Tibial nerve (tissue), 4 donors: ENCODE results near the gene GDF7. TPM values are rescaled to one million over a fixed set of nuclear protein-coding genes. Genes with fewer than 3 reads are reported as not detected.

Experiments
- DNase-seq, 2 donors: peaks; one replicate each; pipeline ENCODE4 v3.0.0-alpha.2; 2019; ENCODE audit warnings: low spot score in 2 of 2
- H3K27ac ChIP-seq, 4 donors: fragments of 200-600 bp; sonication (generic) in 3 of 4; one replicate each; pipeline ENCODE4 v1.5.1; 2017 to 2019; ENCODE audit warnings: mild to moderate bottlenecking in 1 of 4
- H3K27me3 ChIP-seq, 2 donors: fragments of 200-600 bp; sonication (generic) in 1 of 2; one replicate each; pipeline versions ENCODE4 v1.5.1 to v1.6.0; 2017 to 2019
- H3K36me3 ChIP-seq, 3 donors: fragments of 200-600 bp; sonication (generic); one replicate each; pipeline ENCODE4 v1.5.1; 2018 to 2019
- H3K4me1 ChIP-seq, 4 donors: fragments of 200-600 bp; sonication (generic) in 3 of 4; one replicate each; pipeline ENCODE4 v1.5.1; 2017 to 2019
- H3K4me3 ChIP-seq, 4 donors: fragments of 200-600 bp; sonication (generic) in 3 of 4; one replicate each; pipeline ENCODE4 v1.5.1; 2017 to 2019; ENCODE audit warnings: mild to moderate bottlenecking in 1 of 4, moderate library complexity in 1 of 4
- H3K9me3 ChIP-seq, 4 donors: fragments of 200-600 bp; sonication (generic) in 3 of 4; one replicate each; pipeline ENCODE4 v1.5.1; 2017 to 2019
- CTCF ChIP-seq, 5 experiments: fragments of 200-600 bp in 3 of 5; fragments of 450-650 bp in 2 of 5; sonication (generic) in 3 of 5; IDR thresholded peaks; one replicate each; pipeline ENCODE4 v1.5.1; 2016 to 2019; ENCODE audit warnings: antibody characterized with exemption in 5 of 5, mild to moderate bottlenecking in 3 of 5, moderate library complexity in 2 of 5
- EP300 ChIP-seq, 2 donors: sonication (generic); formaldehyde crosslinking; IDR thresholded peaks; one replicate each; pipeline ENCODE4 v1.6.1; 2017; ENCODE audit warnings: antibody characterized with exemption in 2 of 2, mild to moderate bottlenecking in 1 of 2
- POLR2A ChIP-seq, 2 donors: fragments of 450-650 bp; IDR thresholded peaks; one replicate each; pipeline ENCODE4 v1.6.1; 2017; ENCODE audit warnings: antibody characterized with exemption in 2 of 2, mild to moderate bottlenecking in 2 of 2, moderate library complexity in 2 of 2
- WGBS, 2 donors: methylation state at CpG; one replicate each; pipeline ENCODE4 v1.1.5; 2018; 5-methylcytosine and 5-hydroxymethylcytosine counted together
- total RNA-seq, 4 donors: library from RNA; depleted of rRNA; stranded (reverse); fragments of >200 nt; gene quantifications; one replicate each; pipeline ENCODE4 v1.1.0, GENCODE V29; 2016

The GDF7 gene
- total RNA-seq, 4 donors from 2014 or later: 6.3 to 20.0 (median 16.6) TPM

- Histone ChIP-seq H3K36me3 (peaks cover 0 to 40% (median 0%) of the 10 kb centered on the region in 3 donors), H3K27me3 (peaks cover 0 to 11% of the 10 kb centered on the region in 2 donors), H3K27ac (no peak overlapping the region), H3K4me1 (peaks cover 0 to 10% (median 2%) of the 10 kb centered on the region in 4 donors), H3K9me3 (no peaks in the 10 kb centered on the region), H3K4me3 (no peak overlapping the region)
- no peak for TF ChIP-seq CTCF (IDR thresholded peaks at IDR 0.05)
- no peak for TF ChIP-seq EP300 (IDR thresholded peaks at IDR 0.05)
- no peak for TF ChIP-seq POLR2A (IDR thresholded peaks at IDR 0.05)
- DNase-seq: no peak
- 91 to 92% methylated on average over 2 of the region's 2 CpGs for WGBS, 2 donors
These were observed 11.8 kb downstream of the GDF7 start for GRCh38 chr2:20678780-20679179.

GRCh38 chr2:20680744-20681375 is 13.9 kb downstream of the GDF7 start:
- Histone ChIP-seq H3K36me3 (peaks cover 0 to 55% (median 0%) of the 10 kb centered on the region in 3 donors), H3K9me3 (no peaks in the 10 kb centered on the region), H3K4me3 (no peak overlapping the region), H3K4me1 (no peaks in the 10 kb centered on the region), H3K27ac (no peak overlapping the region), H3K27me3 (no peaks in the 10 kb centered on the region)
- TF ChIP-seq POLR2A (IDR thresholded peaks at IDR 0.05) (no peak), CTCF (IDR thresholded peaks at IDR 0.05) (no peak), EP300 (IDR thresholded peaks at IDR 0.05) (no peak)
- DNase-seq: no peak
- WGBS, 2 donors: 65 to 75% methylated on average over 10 of the region's 10 CpGs

- Histone ChIP-seq H3K27me3 (no peaks in the 10 kb centered on the region), H3K36me3 (peaks cover 0 to 69% (median 0%) of the 10 kb centered on the region in 3 donors), H3K4me3 (no peak overlapping the region), H3K4me1 (no peaks in the 10 kb centered on the region), H3K9me3 (no peaks in the 10 kb centered on the region), H3K27ac (no peak overlapping the region)
- TF ChIP-seq EP300 (IDR thresholded peaks at IDR 0.05) (no peak), POLR2A (IDR thresholded peaks at IDR 0.05) (no peak), CTCF (IDR thresholded peaks at IDR 0.05) (peak in 4 of 5 experiments; percentile 14 to 30 (median 16))
- no peak for DNase-seq
- 70 to 72% methylated on average over 7 of the region's 7 CpGs for WGBS, 2 donors
These were observed 15.4 kb downstream of the GDF7 start for GRCh38 chr2:20682167-20682920.

GRCh38 chr2:20684581-20685063 is 17.7 kb downstream of the GDF7 start:
- no peak overlapping the region for H3K27ac ChIP-seq
- no peak overlapping the region for H3K4me3 ChIP-seq
- no peaks in the 10 kb centered on the region for H3K27me3 ChIP-seq
- no peak for TF ChIP-seq EP300 (IDR thresholded peaks at IDR 0.05)
- TF ChIP-seq CTCF (IDR thresholded peaks at IDR 0.05): no peak
- TF ChIP-seq POLR2A (IDR thresholded peaks at IDR 0.05): no peak
- 89 to 91% methylated on average over 6 of the region's 6 CpGs for WGBS, 2 donors
- DNase-seq: no peak
- H3K9me3 ChIP-seq: no peaks in the 10 kb centered on the region
- peaks cover 0 to 89% (median 0%) of the 10 kb centered on the region in 3 donors for H3K36me3 ChIP-seq
- no peaks in the 10 kb centered on the region for H3K4me1 ChIP-seq

GRCh38 chr2:20687260-20687832 is 20.4 kb downstream of the GDF7 start:
- no peak for DNase-seq
- Histone ChIP-seq H3K27me3 (no peaks in the 10 kb centered on the region), H3K9me3 (no peaks in the 10 kb centered on the region), H3K36me3 (peaks cover 0 to 74% (median 0%) of the 10 kb centered on the region in 3 donors), H3K27ac (no peak overlapping the region), H3K4me1 (no peaks in the 10 kb centered on the region), H3K4me3 (no peak overlapping the region)
- TF ChIP-seq CTCF (IDR thresholded peaks at IDR 0.05): no peak
- no peak for TF ChIP-seq POLR2A (IDR thresholded peaks at IDR 0.05)
- no peak for TF ChIP-seq EP300 (IDR thresholded peaks at IDR 0.05)
- WGBS, 2 donors: 93 to 95% methylated on average over 4 of the region's 4 CpGs
